GM19395 (cell line): ENCODE data around the gene KRT6B.
"Not testable (repeated sequence)": the region's sequence is repeated elsewhere in the genome, so short reads cannot be mapped to it uniquely, and the experiment has no call there.

ENCODE experiments used
- ATAC-seq: cut with Tn5 transposase; IDR thresholded peaks from one replicate; pipeline ENCODE4 v1.9.1; 2021; ENCODE audit warnings: mild to moderate bottlenecking, moderate library complexity; ENCODE audit not compliant: unreplicated experiment

The KRT6B gene

GRCh38 chr12:52415870-52416750, 35.8 kb downstream of the KRT6B start:
- no peak for ATAC-seq

GRCh38 chr12:52414936-52415335, 37.0 kb downstream of the KRT6B start:
- ATAC-seq = no peak

- ATAC-seq = no peak
Measured at GRCh38 chr12:52413782-52414345, 38.1 kb downstream of the KRT6B start.

GRCh38 chr12:52413202-52413601, 38.7 kb downstream of the KRT6B start:
- ATAC-seq = no peak

GRCh38 chr12:52411815-52412214, 40.1 kb downstream of the KRT6B start:
- no peak for ATAC-seq

GRCh38 chr12:52410589-52411248, 41.2 kb downstream of the KRT6B start:
- ATAC-seq = not testable (repeated sequence)

- ATAC-seq = no peak
Measured at GRCh38 chr12:52407918-52408317, 44.0 kb downstream of the KRT6B start.

GRCh38 chr12:52405922-52406385, 46.0 kb downstream of the KRT6B start, which contains the start of gene KRT82:
TSS of gene KRT82 (minus strand) at chr12:52406335. CDS start at chr12:52406277, 58 bp downstream.
- no peak for ATAC-seq

- no peak for ATAC-seq
Measured at GRCh38 chr12:52404951-52405350, 47.0 kb downstream of the KRT6B start.

- no peak for ATAC-seq
Measured at GRCh38 chr12:52403561-52403960, 48.4 kb downstream of the KRT6B start.

- ATAC-seq = no peak
Measured at GRCh38 chr12:52402873-52403540, 48.9 kb downstream of the KRT6B start.

GRCh38 chr12:52402377-52402776, 49.6 kb downstream of the KRT6B start:
- ATAC-seq = no peak

GRCh38 chr12:52401926-52402325, 50.0 kb downstream of the KRT6B start:
- no peak for ATAC-seq

GRCh38 chr12:52401526-52401925, 50.4 kb downstream of the KRT6B start:
- ATAC-seq = no peak

- no peak for ATAC-seq
Measured at GRCh38 chr12:52400906-52401305, 51.0 kb downstream of the KRT6B start.

- ATAC-seq = no peak
Measured at GRCh38 chr12:52399756-52400155, 52.2 kb downstream of the KRT6B start.

GRCh38 chr12:52398176-52398575, 53.8 kb downstream of the KRT6B start:
- ATAC-seq = no peak

GRCh38 chr12:52396656-52397055, 55.3 kb downstream of the KRT6B start:
- ATAC-seq = no peak
